Measurements from ENCODE around the gene TST.

TST gene

GRCh38 chr22:37039466-37039865 lies 20.2 kb upstream of the TST start:
- Histone ChIP-seq H3K4me2 (ENCODE audit: low read depth, low read length, poor library complexity, severe bottlenecking) (no peak overlapping the region), H3K79me2 (ENCODE audit: insufficient read depth, low read length) (no peaks in the 10 kb centered on the region), H3K27me3 (ENCODE audit: insufficient read depth, low read length, poor library complexity, severe bottlenecking) (no peaks in the 10 kb centered on the region), H3K4me3 (ENCODE audit: low read length, poor library complexity, severe bottlenecking) (no peak overlapping the region), H3K9me3 (ENCODE audit: insufficient read depth, low read depth, low read length) (no peaks in the 10 kb centered on the region), H3K36me3 (ENCODE audit: insufficient read depth, low read length) (no peaks in the 10 kb centered on the region), H3K9me2 (replicated peaks; ENCODE audit: low read depth, low read length) (no peaks in the 10 kb centered on the region), H4K20me1 (ENCODE audit: insufficient read depth, low read length, poor library complexity, severe bottlenecking) (no peaks in the 10 kb centered on the region), H3K9ac (ENCODE audit: low read depth, low read length, poor library complexity, severe bottlenecking) (no peak overlapping the region), H3K4me1 (ENCODE audit: insufficient read depth, low read length, poor library complexity, severe bottlenecking) (no peaks in the 10 kb centered on the region), H2AFZ (ENCODE audit: low read length) (no peak overlapping the region), H3F3A (ENCODE audit: low read depth) (no peaks in the 10 kb centered on the region)
- TF ChIP-seq CTCF (conservative IDR thresholded peaks at IDR 0.05; ENCODE audit: low read length) (no peak), EZH2phosphoT487 (IDR thresholded peaks at IDR 0.05; ENCODE audit: borderline replicate concordance) (no peak)

- no peak overlapping the region for H3K9ac ChIP-seq (ENCODE audit: low read depth, low read length, poor library complexity, severe bottlenecking)
- no peaks in the 10 kb centered on the region for H4K20me1 ChIP-seq (ENCODE audit: insufficient read depth, low read length, poor library complexity, severe bottlenecking)
- H2AFZ ChIP-seq (ENCODE audit: low read length): no peak overlapping the region
- no peaks in the 10 kb centered on the region for H3K9me2 ChIP-seq (replicated peaks; ENCODE audit: low read depth, low read length)
- no peaks in the 10 kb centered on the region for H3K9me3 ChIP-seq (ENCODE audit: insufficient read depth, low read depth, low read length)
- H3K79me2 ChIP-seq (ENCODE audit: insufficient read depth, low read length): no peaks in the 10 kb centered on the region
- no peaks in the 10 kb centered on the region for H3K27me3 ChIP-seq (ENCODE audit: insufficient read depth, low read length, poor library complexity, severe bottlenecking)
- H3K4me2 ChIP-seq (ENCODE audit: low read depth, low read length, poor library complexity, severe bottlenecking): no peak overlapping the region
- no peaks in the 10 kb centered on the region for H3K4me1 ChIP-seq (ENCODE audit: insufficient read depth, low read length, poor library complexity, severe bottlenecking)
- no peak overlapping the region for H3K4me3 ChIP-seq (ENCODE audit: low read length, poor library complexity, severe bottlenecking)
- TF ChIP-seq EZH2phosphoT487 (IDR thresholded peaks at IDR 0.05; ENCODE audit: borderline replicate concordance) (no peak), CTCF (conservative IDR thresholded peaks at IDR 0.05; ENCODE audit: low read length) (no peak)
- no peaks in the 10 kb centered on the region for H3K36me3 ChIP-seq (ENCODE audit: insufficient read depth, low read length)
- H3F3A ChIP-seq (ENCODE audit: low read depth): no peaks in the 10 kb centered on the region
These were observed 18.4 kb upstream of the TST start for GRCh38 chr22:37037669-37038068.

- no peak overlapping the region for H2AFZ ChIP-seq (ENCODE audit: low read length)
- no peaks in the 10 kb centered on the region for H3K27me3 ChIP-seq (ENCODE audit: insufficient read depth, low read length, poor library complexity, severe bottlenecking)
- H3F3A ChIP-seq (ENCODE audit: low read depth): no peaks in the 10 kb centered on the region
- H3K79me2 ChIP-seq (ENCODE audit: insufficient read depth, low read length): no peaks in the 10 kb centered on the region
- no peaks in the 10 kb centered on the region for H3K36me3 ChIP-seq (ENCODE audit: insufficient read depth, low read length)
- TF ChIP-seq CTCF (conservative IDR thresholded peaks at IDR 0.05; ENCODE audit: low read length) (no peak), EZH2phosphoT487 (IDR thresholded peaks at IDR 0.05; ENCODE audit: borderline replicate concordance) (no peak)
- no peaks in the 10 kb centered on the region for H3K9me3 ChIP-seq (ENCODE audit: insufficient read depth, low read depth, low read length)
- H3K9me2 ChIP-seq (replicated peaks; ENCODE audit: low read depth, low read length): no peaks in the 10 kb centered on the region
- H4K20me1 ChIP-seq (ENCODE audit: insufficient read depth, low read length, poor library complexity, severe bottlenecking): no peaks in the 10 kb centered on the region
- no peak overlapping the region for H3K4me3 ChIP-seq (ENCODE audit: low read length, poor library complexity, severe bottlenecking)
- no peak overlapping the region for H3K9ac ChIP-seq (ENCODE audit: low read depth, low read length, poor library complexity, severe bottlenecking)
- H3K4me1 ChIP-seq (ENCODE audit: insufficient read depth, low read length, poor library complexity, severe bottlenecking): no peaks in the 10 kb centered on the region
- H3K4me2 ChIP-seq (ENCODE audit: low read depth, low read length, poor library complexity, severe bottlenecking): no peak overlapping the region
These were observed 17.6 kb upstream of the TST start for GRCh38 chr22:37036655-37037377.
